Measurements from ENCODE around the gene FOXC1.
A peak's percentile ranks its signal among the peaks of the same experiment; 100 is the strongest.

FOXC1 gene

DNA sequence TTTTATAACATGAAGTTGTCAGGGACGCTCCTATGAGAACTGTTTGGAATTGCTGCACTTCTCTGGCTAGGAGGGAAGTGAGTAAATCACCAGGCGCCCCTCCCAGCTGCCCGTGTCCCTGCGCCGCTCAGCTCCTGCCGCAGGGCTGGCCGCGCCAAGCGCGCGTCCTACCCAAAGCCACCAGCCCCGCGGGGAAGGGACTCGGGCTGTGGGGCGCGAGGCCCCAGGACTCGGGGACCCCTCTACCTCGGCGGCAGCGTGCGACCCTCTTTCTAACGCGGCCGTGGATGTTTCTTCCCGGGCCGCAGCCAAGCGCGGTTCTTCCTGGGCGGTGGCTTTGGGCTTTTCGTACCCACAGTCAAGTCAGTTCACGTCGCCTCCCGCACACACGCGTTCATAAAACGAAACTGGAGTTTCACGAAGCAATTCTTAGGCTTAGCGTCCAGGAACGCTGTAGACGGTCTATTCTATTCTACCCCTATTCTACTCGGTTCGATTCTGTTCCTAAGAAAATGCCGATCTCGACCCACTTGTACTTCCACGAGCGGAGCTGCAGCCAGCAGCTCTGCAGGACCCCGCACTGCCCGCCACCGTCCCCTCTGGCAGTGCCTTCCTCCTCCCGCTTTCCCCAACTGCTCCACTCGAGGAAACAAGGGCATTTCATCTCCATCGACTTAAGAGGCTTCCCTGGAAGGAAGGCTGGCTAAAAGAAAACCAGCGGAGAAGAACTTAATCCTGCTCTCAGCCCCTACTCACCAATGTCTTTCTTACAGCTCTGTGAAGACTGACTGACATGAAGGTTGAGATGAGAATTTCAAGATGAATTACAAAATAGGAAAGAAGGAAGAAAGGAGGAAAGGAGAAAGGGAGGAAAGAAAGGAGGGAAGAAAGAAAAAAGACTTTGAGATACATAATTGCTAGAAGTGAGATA lies 15.4 kb downstream of the FOXC1 start:
- DNase-seq, result peak; percentile 52

DNA sequence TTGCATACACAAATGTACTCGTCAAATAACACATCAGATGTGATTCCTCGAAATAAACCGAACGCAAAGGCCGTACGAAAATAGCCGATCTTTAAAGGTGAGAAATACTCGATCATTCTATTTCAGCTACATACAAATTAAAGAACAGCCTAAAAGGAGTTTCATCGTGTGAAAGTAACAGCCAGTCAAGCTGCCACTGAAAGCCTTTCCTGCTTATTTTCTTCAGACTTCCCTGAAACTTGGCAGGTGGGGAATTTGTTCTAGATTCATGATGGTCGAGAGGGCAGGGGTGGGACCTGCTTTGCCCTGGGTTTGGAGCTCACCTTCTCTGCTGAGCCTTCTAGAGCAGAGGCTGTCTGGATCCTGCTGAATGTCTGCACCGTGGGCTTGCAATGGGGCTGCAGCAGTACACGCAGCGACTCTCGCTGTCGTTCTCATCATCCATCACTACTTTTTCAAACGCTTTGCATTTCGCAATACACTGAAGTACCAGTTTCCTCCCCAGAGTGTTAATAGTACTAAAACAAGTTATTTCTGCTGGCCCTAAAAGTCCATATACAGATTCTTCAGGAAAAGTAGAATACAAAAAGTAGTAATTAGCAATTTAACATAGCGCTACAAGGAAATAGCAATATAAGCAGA lies 16.2 kb downstream of the FOXC1 start:
- no peak for DNase-seq

DNA sequence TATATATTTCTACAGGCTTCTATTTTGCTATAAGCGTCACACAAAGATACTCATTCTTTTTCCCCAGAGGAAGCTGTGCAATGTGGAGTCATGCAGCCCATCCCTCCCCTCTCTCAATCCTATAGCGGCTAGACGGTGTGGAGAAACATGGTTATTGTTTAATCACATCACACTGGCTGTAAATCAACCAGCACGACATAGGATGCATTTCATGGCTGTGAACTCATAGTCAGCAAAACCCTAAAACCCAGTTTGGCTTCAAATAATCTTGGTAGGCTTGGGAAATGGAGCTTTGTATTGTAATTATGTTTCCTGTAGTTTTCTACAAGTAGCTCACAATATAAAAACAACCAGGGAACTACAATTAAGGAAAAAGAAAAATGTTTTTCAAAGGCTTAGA lies 16.8 kb downstream of the FOXC1 start:
- no peak for DNase-seq

DNA sequence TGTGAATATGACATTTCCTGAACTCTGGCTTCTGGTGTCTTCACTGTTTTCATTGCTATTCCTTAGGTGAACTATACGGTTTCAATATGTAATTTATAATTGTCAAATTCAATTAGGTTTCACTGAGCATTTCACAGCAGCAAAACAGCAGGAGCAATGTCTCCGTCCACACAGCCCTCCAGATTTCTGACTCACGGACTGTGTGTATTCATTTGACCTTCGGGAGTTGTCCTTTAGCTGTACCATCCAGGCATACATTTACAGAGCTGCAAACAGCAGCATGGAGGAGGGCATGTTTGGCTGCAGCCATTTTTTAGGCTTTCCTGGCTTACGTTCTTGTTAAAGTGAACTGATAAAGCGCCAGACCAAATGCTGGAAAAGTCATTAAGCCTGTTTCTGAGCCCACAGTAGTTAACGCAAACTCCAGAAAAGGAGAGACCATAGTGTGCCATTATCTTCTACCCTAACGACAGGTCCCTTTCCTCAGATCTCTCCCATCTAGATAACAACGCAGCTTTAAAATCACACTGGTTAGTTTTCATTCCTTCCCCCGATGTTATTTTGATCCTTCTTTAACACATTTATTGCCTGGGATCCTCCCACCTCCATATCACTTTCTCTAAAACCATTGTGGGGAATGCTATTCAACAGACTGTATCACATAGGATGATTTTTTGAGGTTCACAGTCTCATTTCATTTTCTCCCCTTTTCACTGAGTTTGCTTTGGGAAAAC lies 18.3 kb downstream of the FOXC1 start:
- DNase-seq, result no peak

DNA sequence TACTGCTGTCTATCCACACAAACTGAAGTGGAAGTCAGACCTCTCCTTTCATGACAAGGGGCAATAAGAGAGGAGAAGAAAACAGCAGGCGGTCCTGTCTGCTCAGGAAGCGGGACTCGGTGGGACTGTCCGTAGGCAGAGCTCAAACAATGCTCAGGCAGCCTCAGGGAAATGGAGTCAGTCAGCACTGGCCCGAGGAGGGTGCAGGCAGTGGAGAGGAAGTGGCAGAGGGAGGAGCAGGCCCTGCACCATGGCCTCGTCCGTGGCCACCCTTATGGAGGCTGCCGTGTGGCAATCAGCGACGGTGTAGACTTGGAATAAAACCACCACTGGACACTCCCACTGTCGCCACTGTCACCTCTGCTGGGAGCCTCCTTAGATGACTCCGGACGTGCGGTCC lies 19.6 kb downstream of the FOXC1 start:
- no peak for DNase-seq

DNA sequence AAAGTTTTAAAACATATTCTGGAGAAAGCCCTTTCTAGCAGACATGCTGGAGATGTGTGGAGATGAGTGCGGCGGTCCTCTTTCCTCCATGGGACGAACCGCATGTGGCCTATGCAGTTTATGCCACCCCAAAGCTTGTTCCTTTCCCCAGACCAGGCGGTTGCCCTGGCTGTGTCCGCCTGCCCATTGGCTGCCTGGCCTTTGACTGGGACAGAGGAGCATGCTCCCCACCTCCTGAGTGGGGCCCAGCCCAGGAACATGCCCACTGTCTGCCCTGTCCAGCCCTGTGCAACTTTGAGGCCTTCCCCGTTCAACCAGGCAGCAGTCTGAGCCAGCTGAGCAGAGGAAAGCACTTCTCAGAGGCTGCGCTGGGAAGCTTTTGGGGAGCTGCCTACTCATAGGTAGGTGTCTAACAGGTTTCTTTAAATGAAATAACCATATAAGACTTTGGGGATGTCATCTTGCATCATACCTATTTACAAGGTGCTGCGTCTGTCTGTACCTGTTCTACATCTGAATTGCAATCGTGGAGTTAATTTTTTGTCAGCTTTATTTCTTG lies 20.6 kb downstream of the FOXC1 start:
- no peak for DNase-seq

DNA sequence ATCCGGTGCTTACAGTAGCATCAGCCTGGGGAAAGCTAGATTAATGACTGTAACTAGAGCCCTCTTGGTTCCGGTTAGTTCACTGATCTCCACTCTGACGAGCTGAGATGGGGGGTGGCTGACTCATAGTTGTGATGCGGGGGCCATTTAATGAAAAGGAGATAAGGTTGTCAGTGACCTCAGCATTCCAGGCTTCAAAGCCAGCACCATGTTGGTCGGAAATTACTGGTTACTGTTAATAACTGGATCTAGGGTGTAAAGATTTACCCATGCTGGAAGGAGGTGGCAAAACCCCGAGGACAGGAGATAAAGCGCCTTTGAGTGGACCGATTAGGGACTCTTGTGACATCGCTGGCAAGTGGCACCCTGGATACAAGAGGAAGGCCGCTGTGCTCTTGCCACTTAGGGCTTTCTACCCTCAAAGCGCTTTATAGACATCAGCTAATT lies 21.1 kb downstream of the FOXC1 start:
- DNase-seq, result no peak

DNA sequence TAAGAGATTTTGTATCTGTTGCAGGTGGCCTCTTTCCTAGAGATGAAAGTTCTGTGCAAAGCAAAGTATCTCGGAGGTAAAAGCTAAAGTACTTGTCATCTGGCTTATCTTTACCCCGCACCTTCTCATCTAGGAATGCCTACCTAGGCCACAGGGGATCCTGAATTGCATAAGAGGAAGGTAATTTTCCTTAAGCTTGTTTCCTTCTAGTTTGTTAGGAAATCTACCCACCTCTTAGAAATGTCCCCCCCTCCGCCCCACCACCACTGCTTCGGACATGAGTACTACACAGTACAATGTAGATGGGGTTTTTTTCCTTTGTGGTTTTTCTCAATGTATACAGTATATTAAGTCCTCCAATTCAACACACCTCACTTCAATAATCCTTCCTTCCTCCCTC lies 21.5 kb downstream of the FOXC1 start:
- no peak for DNase-seq

DNA sequence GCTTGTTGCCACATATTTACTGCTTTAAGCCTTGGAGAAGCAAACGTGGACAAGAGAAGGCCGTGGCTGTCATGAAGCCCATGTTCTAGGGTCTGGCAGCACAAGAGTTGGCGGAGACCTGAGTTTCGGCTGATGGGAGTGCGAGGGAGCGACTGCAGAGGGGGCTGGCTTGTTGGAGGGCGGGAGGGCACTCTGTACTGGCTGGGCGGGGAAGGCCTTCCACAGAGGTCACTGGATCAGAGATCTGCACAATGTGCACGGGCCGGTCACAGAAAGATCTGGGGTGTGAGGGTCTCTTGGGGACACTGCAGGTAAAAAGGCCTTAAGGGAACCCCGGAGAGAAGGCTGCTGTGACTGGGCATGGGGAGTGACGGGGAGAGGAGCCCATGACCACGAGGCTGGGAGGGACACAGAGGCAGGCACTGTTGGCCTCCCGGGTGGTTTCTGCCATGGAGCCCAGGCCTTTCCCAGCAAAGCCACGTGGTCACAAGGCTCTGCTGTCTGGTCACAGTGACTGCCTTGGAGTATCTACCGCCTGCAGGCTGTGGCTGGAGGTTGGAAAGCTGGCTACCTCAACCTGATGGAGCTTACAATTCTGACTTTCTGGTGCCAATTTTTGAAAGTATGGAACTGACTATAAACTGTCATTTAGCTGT lies 23.8 kb downstream of the FOXC1 start:
- DNase-seq, result no peak

DNA sequence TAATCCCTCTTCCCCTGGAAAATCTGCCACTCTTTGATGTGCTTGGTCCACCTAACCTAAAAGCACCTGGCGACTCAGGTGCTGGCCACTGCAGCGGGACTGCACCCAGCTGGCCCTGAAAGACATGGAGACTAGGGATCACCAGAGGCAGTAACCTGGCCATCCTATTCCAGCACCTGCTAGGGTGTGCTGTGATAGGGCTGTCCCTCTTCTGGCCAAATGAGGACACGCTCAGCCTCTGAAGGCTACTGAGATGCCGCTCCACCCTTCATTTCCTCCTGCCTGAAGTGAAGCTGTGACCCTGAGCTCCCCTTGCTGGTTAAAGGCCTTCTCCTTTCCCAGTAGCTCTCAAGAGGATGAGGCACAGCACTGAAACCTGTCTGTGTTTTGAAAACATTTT lies 24.4 kb downstream of the FOXC1 start:
- no peak for DNase-seq

DNA sequence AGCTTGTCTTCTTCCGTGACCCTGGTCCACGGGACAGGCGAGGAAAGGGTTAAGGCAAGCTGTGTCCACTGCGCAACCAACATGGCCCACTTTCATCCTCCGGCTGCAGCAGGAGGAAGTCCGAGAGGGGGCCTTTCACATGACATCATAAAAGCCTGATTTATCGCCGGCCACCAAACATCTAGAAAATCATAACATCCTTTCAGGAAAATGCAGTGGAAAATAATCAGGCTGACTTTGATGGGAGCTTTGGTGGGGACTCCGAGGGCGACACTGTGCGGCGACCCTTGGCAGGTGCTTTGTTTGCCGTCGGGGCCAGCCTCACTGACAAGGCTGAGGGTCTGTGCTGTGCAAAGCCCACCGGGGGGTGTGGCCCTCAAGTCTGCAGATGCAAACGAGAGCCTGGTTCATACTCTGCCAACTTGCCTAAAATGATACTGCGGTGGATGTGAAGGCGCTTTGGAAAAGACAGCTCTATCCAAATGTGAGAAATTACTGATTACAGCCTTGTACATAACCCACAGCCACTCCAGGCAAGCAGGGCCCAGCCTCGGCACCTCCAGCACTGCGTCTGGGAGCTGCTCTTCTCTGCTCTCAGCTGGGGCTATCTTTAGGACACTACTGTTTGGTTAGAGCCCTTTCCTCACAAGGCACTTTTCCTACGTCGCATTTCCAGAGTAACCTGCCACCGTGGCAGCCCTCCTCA lies 25.7 kb downstream of the FOXC1 start:
- DNase-seq, result no peak

DNA sequence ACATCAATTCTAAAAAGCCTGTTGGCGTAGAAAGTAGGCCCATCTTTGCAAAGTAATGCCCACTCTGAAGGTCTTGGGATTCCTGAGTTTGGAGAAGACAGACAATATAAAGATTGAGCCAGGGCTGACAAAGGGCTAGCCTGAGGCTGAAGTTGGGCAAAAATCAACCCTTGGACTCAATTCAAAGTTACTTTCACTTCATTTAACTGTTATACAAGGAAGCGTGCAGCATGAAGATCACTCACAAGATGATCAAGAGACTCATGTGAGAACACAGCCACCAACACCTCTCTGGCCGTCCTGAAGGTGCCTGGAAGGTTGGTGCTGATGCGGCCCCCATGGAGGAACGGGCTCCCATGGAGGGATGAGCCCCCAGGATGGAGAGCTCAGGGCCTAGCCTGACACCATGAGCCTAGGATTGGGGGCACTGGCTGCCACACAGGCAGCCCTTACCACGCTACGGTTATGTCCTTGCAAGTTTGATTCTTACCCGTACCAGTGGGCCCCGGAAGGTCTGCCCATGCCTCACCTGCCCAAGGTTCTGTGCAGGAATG lies 26.6 kb downstream of the FOXC1 start:
- DNase-seq, result no peak

DNA sequence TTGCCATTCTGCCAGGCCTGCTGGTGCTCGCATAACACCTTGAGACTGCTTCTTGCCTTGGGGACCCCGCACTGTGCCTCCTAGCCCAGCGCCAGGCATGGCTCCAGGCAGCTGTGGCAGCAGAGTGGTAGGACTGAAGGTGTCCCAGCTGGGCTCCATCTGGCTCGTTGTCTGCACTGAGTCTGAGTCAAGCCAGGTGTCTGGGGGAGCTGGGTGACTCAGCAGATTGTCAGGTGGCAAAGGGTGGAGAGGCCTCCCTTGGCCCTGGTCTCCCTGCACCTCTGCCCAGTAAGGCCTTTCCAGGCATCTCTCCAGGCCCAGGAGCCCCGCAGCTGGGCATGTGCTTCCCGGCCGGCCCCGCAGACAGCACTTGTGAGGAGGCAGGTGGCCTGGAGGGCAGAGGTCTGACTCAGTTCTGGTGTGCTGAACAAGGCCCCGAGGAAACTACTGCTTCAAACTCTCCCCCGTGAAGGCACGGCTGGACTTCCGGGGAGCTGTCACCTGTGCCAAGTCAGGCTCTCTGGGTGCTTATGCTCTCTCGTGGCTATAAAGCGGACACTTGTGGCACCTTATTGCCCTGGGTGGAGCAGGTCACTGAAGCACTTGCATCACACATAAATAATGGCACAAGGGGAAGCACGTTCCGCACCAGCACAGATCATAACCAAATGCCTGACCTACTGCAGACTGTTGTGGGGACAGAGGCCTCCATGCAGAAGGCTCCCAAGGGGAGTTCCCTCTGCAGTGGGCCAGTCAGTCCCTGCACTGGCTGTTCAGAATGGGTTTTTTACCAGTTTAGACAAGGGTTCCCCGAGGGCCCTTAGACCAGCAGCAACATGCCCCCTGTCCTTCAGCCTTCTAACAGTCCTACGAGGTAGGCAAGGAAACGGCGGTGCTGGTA lies 27.5 kb downstream of the FOXC1 start:
- no peak for DNase-seq

DNA sequence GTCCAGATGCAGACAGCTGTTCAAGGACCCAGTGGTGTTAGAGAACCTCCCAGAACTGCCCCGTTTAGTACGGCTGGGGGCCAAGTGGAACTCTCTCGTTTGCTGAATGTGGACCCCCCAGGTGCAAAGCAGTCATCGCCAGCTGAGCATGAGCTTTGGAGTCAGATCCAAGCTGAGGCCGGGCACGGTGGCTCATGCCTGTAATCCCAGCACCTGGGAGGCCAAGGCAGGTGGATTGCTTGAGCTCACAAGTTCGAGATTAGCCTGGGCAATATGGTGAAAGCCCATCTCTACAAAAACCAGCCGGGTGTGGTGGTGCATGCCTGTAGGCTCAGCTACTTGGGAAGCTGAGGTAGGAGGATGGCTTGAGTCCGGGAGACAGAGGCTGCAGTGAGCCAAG lies 29.7 kb downstream of the FOXC1 start:
- no peak for DNase-seq

DNA sequence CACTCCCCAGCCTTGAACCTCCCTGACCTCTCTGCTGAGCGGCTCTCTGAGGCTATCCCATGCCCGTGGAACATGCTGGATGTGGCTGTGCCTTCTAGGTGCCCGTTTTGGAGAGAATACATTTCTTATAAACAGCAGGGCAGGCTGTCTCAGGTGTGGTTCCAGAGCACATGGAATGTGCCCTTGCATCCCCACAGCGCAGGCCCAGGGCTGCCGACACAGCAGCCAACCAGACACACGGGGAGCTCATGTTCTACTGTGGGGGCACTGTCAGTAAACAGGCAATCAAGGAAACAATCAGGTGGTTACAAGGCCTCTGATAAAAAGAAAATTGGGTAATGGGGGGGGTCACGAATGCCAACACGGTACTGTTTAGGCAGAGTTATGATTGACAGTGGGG lies 30.8 kb downstream of the FOXC1 start:
- DNase-seq, result no peak

DNA sequence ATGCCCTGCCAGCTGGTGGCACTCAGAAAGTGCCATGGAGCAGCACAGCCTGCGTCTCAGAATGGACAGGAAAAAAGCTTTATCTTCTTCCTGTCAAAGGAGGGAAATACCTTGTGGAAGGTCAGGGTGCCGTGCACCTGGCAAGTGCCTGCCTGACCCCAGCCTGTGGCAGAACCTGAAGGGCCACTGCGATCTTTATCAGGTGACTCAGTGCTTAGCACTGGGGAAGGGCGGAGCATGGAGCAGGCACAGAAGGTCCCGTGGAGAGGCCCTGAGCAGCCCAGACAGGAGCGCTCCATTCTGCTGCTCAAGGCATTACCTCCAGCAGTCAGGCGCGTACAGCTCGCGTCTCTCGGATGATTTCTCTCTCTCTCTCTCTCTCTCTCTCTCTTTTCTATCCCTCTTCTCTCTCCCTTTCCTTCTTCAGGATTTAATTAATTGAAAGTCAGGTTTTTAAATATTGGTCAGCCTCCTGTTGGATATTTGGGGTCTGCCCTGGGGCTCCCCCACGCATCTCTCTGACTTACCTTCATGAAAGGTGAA lies 31.7 kb downstream of the FOXC1 start:
- no peak for DNase-seq

DNA sequence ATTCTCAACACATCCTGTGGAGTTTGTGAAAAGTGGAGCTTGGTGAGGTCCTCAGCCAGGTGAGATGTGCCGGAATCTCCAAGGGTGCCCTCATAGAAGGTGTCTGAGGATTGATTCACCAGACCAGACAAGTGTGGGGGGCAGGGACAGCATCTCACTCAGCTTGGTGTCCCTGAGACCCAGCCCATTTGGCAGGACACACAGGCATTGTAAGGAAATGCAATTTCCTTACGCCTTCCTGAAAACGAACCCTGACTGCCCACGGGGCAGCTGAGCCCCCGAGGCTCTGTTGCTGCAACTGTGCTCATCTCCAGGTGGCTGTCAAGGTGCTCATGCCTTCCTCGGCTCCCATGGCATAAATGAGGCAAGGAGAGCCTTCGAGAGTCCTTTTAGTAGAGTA lies 33.4 kb downstream of the FOXC1 start:
- no peak for DNase-seq

DNA sequence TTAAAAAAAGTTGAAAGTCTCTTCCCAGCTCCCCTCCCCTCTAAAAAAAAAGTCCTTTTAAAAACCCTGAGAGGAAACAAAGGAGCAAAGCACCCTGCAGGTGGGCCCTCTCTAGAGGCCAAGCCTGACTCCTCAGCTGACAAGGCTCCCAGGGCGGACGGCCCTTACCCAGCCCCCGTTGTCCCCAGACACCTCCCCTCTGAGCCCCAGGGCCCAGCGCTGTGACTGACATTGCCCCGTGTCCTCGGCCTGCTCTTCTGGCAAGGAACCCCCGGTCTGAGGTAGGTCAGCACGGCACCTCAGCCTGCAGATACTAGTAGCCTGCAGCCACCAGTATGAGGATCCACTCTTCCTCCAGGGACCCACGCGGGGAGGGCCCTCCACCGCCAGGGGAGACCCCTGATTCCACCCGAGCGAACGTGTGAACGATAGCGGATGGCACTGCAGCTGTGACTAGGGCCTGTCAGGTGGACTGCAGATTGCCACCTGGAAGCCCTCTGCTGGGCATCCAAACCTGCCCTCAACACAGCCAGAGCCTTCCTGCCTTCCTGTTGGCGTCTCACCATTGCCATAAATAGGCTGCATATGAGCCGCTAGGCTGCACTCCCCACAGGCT lies 34.2 kb downstream of the FOXC1 start:
- DNase-seq, result no peak

DNA sequence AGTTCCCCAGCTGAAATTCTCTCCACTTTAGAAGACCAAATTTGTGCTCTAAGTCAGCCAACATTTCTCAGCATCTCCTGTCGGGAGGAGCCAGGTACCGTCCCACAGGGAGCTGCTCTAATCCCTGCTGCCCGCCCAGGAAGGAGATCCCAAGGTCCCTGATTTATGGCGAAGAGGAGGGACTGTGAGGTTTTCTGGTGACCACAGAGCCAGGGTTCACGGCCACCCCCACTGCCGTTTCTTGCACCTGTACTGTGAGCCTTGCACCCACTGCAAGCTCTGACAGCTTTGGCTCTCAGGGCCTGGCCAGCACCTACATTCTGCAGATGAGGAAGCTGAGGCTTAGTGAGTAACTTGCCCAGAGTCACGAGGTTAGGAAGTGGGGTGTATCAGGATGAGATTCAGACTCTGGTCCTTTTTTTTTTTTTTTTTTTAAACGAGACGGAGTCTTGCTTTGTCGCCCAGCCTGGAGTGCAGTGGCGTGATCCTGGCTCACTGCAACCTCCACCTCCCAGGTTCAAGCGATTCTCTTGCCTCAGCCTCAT lies 34.9 kb downstream of the FOXC1 start:
- no peak for DNase-seq

Measured in fibroblast of skin of scalp (primary cell).